Fibroblast of pulmonary artery (primary cell): ENCODE results near the gene SLC27A5.

Source experiments
- DNase-seq: peaks from one replicate; pipeline ENCODE4 v3.0.0-alpha.2; 2010; ENCODE audit warnings: low read depth
- H3K4me3 ChIP-seq: replicated peaks from 2 replicates; pipeline ENCODE4 v1.5.1; 2011; ENCODE audit warnings: low read depth, mild to moderate bottlenecking, control low read depth, low read length, moderate library complexity
- CTCF ChIP-seq: IDR thresholded peaks from 2 replicates; pipeline ENCODE4 v1.5.1; 2011; ENCODE audit warnings: mild to moderate bottlenecking, control low read depth, low read length, inconsistent platforms; ENCODE audit errors: missing control alignments

The SLC27A5 gene

DNA sequence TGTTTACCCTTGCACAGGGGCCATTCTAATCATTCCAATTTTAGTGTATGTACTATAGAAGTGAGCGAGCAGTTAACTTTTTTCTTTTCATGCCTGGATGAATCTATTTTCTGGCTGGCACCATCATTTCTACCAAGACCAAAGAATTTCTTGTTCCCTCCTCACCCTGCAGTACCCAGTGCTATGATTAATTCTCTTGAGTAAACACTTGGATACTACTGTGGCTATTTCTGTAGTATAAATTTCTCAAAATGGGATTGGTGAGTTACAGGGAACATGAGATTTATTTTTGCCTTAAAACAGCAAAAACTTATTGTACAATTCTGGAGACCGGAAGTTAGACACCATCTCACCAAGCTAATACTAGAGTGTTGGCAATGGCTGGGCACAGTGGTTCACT, 28.0 kb downstream of the SLC27A5 start:
- no peak overlapping the region for H3K4me3 ChIP-seq
- no peak for TF ChIP-seq CTCF
- no peak for DNase-seq

- no peak for TF ChIP-seq CTCF
- H3K4me3 ChIP-seq: no peak overlapping the region
- no peak for DNase-seq
Observed at GRCh38 chr19:58482372-58482771, 29.4 kb downstream of the SLC27A5 start.

GRCh38 chr19:58480831-58481230, 31.0 kb downstream of the SLC27A5 start:
- H3K4me3 ChIP-seq: no peak overlapping the region
- no peak for DNase-seq
- no peak for TF ChIP-seq CTCF

- DNase-seq: no peak
- no peak for TF ChIP-seq CTCF
- no peak overlapping the region for H3K4me3 ChIP-seq
Observed at GRCh38 chr19:58480481-58480830, 31.3 kb downstream of the SLC27A5 start.

GRCh38 chr19:58479736-58480480, 31.9 kb downstream of the SLC27A5 start:
- TF ChIP-seq CTCF: no peak
- no peak overlapping the region for H3K4me3 ChIP-seq
- no peak for DNase-seq

GRCh38 chr19:58479303-58479702, 32.5 kb downstream of the SLC27A5 start:
- no peak for DNase-seq
- no peak overlapping the region for H3K4me3 ChIP-seq
- TF ChIP-seq CTCF: no peak

DNA sequence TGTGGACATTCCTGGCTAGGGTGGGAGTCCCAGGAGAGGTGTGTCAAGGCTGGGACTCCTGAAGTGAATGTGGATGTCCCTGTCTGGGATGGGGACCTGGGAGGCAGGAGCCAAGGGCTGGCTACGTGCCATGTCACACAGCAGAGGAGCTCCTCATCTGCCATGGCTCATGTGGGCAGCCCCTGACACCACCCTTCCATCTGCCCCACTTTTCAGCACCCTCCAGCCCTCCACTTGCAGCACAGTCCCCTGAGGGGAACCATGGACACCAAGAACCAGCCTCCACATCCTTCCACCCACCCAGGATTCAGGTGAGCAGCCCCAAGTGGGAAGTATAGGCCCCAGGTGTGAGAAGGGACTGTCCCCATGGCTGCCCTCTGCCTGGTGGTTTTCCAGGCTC, 33.9 kb downstream of the SLC27A5 start:
- TF ChIP-seq CTCF: no peak
- no peak overlapping the region for H3K4me3 ChIP-seq
- no peak for DNase-seq
